GM21423 (cell line): ENCODE measurements around the gene PPP1R18.

ENCODE experiments used
- ATAC-seq: cut with Tn5 transposase; IDR thresholded peaks from one replicate; pipeline ENCODE4 v1.9.1; 2021; ENCODE audit warnings: mild to moderate bottlenecking, moderate library complexity; ENCODE audit not compliant: unreplicated experiment

Gene PPP1R18

DNA sequence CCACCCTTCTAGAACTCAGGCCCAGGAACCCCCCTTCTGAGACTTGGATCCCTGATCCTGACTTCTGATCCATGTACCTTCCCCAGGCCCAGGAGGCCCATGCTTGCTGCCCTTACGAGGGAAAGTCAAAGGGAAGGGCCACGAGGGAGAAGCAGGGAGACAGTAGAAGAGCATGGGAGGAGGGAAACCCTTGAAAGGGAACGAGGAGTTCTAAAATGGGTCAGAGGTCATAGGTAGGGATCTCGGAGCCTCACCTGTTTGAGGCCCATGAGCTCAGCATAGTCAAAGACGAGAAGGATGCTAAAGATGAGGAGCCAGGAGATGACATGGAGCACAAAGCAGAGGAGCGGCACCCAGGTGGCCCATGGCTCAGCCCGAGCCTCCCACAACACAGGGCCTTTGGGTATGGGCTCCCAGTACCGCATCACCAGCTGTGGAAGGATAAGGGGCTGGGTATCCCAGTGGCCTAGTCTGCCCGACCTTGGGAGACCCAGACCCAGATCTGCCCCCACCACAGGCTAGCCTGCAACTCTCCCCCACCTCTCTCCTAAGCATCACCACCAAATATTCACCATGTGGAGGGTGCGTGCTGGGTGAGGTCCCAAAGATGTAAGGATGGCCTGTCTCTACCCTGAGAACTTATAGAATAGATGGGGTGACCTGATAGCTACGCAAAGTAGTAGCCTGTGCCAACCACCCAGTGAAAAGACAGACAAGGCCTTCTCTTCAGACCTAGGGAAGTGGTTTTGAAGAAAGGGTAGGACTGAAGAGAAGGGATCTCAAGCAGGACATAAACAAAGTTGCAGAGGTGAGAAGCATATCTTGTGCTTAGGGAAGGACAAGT, 2.8 kb upstream of the PPP1R18 start:
- no peak for ATAC-seq

DNA sequence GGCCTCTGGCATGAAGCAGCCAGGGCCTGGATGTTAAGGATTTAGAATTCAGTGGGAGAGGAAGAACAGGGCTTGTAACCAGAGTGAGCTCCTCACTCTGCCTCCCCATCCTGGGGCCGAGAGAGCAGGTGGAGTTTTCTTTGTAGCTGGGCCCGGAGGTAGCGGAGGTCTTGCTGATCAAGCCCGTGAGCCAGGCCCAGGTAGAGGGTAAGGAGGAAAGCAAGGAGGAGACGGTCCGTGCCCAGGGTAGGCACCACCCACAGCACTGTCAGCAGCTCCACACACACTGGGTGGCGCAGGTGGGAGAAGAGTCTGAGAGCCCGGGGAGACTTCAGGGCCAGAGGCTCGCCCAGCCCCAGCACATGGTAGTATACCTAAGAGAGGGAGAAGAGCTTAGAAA, 2.1 kb upstream of the PPP1R18 start:
- ATAC-seq = no peak

DNA sequence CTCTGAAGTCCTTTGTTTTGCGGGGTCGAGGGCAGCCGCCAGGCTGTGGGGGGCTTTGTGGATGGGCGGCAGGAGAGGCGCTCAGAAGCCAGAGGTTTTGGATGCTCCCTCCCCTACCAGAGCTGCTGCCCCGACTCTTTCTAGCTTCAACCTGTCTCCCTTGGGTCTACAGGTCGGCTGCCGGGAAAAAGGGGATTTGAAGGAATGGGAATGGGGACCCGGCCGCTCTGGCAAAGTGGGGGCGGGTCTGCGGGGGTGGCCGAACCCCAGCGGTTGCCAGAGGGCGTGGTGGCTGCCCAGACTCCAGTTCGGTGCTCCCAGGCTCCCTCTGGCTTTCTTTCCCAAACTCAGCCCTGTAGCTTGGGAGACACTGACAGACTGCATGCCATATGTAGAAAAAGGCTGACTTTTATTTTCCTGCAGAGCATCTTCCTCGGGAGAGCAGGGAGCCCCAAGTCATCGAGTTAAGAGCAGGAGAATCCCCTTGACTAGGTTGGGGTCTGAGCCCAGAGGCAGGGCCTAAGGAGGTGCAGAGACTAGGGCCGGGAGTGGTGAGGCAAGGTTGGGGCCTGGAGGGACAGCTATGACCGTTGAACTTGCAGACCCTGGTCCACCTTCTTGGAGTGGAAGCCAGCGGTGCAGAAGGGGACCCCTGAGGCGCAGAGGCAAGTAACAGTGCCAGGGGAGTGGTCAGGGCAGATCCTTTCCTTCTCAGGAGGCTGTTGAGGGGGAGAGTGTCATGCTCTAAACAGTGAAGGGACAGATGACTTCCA, 1.4 kb upstream of the PPP1R18 start:
- ATAC-seq = no peak

DNA sequence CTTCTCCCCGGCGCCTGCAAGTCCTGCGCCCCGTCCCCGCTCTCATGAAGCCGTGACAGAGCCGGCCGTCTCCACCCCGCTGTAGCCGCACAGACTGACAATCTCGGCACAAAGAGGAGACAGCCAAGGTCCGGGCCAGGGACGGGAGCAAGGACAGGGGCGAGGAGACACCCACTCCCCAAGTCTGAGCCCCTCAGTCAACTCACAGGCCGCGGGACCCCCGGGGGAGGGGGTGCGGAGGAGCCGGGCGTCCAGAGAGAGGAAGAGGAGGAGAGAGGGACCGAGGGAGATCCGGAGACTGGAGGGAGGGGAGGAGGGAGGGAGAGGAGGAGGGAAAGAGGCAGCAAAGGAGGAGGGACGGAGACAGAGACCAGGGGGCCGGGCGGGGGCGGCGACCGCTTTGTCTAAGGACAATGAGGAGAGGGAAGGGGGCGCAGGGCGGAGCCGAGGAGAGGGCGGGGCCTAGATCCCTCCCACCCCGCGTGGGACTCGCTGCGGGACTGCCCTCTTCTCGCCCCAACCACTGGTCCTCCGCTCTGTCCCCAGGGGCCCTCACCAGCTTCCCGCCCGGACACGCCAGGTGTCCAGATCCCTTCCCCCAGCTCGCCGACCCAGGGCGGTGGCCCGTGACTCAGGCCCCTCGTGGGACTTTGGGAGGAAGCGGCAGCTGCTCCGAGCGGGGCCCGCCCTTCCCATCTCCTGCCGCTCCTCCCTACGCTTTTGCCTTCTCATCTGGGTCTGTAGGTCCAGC, 638 bp upstream of the PPP1R18 start:
- peak; percentile 43 for ATAC-seq

DNA sequence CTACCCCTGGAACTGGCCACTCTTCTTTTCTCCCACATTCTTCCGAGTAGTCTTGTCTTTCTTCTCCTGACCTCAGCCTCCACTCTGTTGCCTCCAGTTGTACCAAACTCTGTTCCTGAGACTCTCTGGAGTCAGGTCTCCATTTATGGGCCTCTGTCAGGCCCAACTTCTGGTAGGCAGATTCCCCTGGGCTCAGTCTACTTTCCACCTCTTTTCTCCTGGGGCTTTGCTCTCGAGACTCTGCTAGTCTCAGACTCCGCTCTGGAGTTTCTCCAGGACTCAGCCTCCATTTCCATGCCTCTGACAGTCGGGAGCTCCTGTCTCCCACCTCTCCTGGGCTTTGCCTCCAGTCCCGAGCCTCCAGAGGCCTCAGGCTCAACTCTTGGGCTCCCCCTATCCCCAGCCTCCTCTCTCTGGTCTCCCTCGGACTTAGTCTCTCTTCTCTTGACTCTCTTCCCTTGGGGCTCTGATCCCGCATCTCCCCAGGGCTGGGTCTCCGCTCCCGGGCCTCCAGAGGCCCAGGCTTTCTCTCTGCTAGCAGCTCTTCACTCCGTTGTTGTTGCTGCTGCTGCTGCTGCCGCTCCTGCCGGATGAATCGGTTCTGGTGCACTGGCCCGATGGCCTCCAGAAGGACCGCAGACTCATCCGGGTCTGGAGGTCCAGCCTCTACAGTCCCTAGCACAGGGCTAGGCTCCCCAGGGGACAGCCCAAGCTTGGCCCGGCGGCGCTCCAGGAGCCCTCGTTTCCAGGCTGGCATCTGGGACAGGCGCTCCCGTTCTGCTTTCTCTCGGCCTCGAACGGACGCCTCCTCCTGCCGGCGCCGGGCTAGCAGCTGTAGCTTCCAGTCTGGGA, 1.1 kb downstream of the PPP1R18 start:
- no peak for ATAC-seq

DNA sequence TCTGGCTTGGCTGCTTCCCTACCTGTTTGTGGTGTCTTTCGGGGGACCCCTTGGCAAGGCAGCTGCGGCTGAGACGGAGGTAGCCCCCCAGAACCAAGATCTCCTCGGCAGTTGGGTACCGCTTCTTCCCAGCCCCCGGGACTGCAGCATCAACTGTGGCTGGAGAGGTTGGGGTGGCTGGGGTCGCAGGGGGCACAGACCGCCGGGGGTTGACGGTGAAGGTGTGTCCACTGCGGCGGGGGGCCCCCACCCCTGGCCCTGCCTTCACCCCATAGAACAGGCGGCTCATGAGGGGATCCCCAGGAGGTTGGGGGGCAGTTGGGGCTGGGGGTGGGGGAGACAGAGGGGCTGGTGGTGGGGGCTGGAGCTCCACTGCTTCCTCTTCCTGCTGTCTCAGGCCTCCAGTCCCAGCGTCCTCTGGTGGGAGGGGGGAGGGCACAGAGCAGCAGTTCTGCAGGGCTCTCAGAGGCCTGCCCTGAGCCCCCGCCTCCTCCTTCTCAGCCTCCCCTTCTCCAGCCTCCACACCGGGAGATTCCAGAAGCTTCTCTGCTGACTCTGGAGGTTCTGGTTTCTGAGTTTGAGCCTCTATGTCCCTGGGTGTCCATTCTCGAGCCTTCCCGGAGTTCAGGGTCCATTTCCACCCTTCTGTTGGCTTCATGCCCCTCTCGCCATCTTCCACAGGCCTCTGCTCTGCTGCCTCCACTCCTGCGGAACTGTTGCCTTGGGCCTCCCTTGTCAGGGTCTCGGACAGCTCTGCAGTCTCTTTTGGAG, 1.9 kb downstream of the PPP1R18 start:
- no peak for ATAC-seq

DNA sequence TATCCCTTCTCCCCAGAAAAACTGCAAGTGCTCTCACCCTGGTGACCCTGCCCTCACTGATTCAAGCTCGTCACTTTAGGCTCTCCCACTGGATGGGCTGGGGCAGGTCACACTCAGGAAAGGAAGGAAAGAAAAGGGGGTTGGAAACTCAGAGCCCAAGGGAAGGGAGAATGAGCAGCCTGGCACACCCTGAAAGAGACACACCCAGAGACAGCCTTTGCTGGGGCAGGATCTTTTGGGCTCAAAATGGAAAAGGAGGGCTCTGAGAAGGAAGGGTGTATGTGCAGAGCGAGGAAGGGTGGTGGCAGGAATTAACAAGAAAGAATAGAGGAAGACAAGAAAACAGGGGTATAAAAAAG, 2.5 kb downstream of the PPP1R18 start:
- ATAC-seq = no peak

DNA sequence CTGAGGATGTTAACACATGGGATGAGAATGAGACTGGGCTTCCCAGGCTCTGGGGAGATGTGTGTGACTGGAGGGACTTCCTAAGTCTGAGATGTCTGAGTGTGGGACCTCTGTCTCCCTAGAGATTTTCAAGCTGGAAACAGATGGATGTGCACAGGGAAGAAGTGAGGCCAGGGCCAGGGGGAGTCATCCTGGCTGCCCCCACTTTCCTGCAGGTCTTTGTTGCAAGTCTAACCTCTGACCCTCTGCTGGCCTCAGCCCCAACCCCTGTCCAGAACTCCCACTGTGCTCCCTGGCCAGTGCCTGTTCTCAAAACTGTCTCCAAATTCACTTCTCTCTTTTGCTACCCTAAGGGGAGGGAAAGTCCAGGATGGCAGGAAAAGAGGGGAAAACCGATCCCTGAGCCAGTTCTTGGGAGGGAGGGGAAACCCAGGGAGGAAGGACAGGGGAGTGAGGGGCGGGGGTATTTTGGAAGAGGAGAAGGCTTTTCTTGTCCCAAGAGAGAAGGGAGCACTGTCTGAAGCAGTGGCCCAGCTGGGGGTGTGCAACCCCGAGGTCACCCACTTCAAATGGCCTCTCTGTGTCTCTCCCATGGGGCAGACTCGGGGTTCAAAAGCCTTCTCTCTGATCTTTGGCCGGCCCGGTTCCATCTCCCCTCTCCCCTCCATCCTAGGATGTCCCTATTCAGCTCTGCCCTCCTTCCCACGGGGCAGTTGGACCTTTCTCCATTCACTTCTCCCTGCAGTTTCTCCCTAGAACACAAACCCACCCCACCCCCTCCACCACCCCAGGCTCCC, 3.1 kb downstream of the PPP1R18 start:
- ATAC-seq = no peak

DNA sequence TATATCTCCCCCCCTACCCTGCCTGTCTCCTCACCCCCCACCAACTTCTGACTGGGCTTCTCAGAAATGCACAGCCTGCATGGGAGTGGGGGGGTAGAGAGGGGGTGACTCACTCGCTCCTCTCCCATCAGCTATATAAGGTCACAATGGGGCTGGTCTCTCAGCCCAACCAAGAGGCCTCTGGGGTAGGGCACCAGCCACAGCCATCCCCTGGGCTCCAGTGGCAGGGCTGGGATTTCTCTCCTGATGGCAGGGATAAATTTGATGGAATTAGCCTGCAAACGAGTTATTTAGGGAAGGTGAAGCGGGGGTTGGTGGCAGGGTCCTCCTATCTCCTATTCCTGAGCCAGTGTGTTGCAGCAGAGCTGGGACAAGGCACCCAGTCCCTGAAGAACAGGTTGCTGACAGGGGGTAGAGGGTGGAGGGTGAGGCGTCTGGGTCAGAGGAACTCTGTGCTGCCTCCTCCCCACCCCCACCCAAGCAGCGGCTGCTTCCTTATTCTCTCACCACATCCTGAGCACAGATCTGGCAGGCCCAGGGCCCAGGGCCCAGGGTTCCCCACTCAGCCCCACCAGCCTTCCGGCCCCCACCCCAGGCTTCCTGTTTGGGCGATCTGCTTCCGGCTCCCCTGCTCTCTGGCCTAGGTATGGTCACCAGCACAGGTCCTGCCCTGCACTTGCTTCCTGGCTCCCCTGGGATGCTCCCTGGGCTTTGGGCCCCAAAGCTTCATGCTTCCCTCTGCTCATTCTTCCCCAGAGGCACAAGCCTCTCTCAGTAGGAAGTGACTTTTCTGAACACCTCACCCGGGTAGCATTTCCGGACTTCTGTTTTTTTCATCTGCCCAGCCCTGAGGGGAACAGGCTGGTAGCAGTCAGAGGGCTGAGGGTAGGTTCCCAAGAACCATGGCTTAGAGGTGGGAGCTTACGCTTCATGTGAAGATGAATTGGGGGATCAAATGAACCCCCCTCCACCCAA, 4.0 kb downstream of the PPP1R18 start:
- ATAC-seq = peak; percentile 42

DNA sequence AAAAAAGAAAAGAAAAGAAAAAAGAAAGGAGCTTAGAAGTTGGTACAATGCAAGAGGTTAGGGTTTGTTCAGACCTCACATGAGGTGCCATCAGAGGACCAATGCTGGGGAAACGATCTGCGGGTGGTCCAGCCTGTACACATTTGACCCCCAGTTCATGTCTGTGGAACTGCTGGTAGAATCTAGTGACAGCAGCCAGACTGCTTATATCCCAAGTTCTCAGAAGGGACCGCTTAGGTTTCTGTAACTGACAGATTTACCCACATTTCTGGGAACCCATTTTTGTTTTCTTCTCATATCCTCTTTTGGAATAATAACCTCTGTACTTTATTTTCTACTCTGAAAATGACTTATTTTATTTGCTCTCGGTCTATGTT, 4.7 kb downstream of the PPP1R18 start:
- ATAC-seq = no peak

DNA sequence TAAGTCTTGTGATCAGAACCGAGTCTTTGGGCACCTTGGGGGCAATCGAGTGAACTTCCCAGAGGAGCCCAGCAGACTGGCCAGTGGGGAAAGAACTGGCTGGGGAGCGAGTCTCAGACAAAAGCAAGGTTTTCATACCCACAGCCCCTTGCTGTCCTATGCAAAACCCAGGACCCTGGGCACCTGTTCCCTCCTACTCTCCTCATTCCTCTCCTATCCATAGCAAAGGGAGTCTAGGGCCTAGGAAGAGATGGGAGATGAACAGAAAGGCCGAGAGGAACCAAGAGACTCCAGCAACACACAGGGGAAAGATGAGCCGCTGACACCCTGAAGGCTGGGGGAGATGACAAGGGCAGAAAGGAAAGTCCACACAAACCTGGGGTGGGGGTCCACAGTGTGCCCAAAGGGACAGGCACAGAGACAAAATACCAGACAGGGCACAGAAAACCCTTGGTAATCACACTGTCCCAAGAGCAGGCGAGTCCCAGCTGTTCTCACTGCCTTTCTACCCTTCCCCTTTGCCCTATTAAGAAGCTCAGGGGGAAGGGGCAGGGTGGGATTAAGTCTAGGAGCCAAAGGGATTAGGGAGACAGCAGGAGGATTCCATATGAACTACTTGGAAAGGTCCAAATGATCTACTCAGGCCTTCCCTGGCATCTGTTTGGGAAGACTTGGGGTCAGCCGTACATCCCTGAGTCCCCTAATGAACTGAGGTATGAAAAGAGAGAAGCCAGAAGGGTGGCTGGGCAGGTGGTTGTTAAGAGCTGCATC, 6.5 kb downstream of the PPP1R18 start:
- ATAC-seq = no peak

DNA sequence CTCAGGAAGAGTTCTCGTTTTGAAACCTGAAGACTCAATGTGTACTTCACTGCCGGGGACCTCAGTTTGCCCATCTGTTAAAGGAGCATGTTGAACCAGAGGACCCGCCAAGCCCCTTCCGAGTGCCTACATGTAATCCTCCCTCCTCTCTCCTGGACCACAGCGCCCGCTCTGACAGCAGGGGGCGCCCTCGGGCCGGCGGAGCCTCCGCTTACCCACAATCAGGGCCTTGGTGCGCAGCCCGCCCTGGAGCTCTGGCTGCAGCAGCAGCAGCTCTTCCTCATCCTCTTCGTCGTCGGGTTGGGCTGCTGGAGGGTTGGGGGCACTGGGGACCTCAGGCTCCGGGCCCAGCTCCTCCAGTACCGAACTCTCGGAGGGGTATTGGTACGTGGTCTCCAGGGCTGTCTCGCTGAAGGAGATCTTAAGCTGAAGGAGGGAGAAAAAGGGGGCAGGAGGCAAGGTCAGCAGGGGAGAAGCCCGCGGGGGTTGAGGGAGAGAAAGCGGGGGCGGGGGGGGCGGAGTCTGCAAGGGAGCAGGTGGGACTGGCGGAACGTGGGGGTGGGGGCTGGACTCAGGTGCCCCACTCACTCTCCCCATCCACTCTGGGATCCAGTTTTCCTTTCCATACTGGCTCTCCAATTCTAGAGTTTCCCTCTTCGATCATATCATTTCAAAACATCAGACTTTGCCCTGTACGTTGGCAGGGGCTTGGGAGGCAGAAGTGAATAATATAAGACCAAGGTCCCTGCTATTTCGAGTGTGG, 7.3 kb downstream of the PPP1R18 start:
- ATAC-seq = no peak

DNA sequence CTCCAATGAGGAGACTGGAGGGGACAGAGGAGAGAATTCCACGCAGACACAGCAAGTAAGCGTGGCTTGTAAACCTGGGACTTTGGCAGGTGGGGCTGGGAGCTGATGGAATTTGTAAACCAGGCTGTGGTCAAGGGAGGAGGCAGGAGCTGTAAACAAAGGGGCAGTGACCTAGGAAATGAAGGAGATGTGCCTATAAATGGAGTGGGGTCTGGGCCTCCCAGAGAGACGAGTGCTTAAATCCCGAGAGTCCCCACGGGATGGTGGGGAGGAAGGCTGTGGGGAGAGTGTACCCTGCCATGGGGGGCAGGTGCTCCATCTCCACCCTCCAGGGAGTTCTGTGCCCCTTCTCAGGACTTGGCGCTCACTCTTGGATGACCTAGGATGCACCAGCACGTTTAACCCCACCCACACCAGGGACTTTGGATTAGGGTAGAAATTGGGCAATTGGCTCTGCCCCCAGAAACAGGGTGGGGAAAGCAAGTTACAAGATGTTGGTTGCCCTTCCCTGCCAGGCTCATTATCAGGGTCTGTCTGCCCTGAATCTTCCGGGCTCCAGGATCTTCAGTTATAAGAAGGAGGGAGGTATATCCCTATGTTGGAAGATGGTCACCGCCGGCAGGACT, 9.7 kb downstream of the PPP1R18 start:
- ATAC-seq = no peak

DNA sequence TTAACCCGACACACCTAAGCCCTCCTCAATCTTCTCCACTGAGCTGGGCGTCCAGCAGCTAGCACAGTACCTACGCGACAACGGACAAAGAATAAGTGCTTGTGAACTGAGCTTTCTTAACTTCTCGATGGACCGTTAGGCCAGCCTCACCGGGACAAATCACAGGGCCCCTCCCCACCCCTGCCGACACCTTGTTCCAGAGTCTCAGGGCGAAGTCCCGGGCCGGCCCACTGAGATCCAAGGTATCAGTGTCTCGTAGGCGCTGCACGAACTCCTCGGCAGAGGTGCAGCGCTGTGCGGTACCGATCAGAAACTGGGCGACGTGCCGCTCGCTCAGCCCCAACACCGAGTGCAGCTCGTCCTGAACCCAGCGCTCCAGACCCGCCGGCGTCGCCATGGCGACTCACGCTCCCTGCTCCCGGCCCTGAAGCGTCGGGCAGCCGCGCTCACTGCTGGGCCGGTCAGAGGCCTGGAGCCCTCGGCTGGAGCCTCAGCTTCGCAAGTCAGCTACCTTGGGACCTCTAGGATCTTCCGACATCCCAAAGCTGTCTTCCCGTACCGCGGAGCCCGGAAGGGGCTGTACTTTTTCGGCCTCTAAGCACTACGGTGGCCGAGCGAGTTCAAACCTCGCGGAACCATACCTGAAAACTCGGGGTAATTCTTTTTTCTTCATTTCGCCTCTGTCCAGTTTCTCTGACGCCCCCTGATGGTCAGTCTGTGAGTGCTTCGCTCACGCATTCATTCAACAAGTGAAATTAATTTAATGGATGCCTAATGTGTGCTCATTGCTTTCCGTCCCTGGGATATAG, 13.8 kb downstream of the PPP1R18 start, which contains the start of gene DHX16:
DHX16 (minus strand) TSS at position 562 of the 809 bp plus-strand sequence; CDS start at position 397, 165 bp downstream.
- ATAC-seq = peak; percentile 75
